Liver (tissue), 3 donors: ENCODE results near the gene LGR6.
"Not testable (repeated sequence)": the region's sequence is repeated elsewhere in the genome, so short reads cannot be mapped to it uniquely, and the experiment has no call there.

Experiments
- FOXA1 ChIP-seq: IDR thresholded peaks from 2 replicates; pipeline ENCODE4 v1.6.1; 2016; ENCODE audit warnings: antibody characterized with exemption
- RAD21 ChIP-seq, 2 donors: IDR thresholded peaks; 2 replicates each; pipeline ENCODE4 v1.6.1; 2016; ENCODE audit warnings: antibody characterized with exemption in 2 of 2, mild to moderate bottlenecking in 2 of 2
- REST ChIP-seq: IDR thresholded peaks from 2 replicates; pipeline ENCODE4 v1.6.1; 2016; ENCODE audit warnings: antibody characterized with exemption, mild to moderate bottlenecking
- SP1 ChIP-seq: IDR thresholded peaks from 2 replicates; pipeline ENCODE4 v1.6.1; 2018; ENCODE audit warnings: antibody characterized with exemption, mild to moderate bottlenecking
- TF ChIP-seq, protein P1 (sequence below): fragments of 150-350 bp; IDR thresholded peaks from 2 replicates; pipeline ENCODE4 v1.5.1; 2017; ENCODE audit warnings: improper control_type of control experiment, low read depth, low read length; ENCODE audit not compliant: missing input control
- donor health status: healthy.
- donor health status: healthy.

GRCh38 chr1:202167054-202167453 is 26.5 kb upstream of the LGR6 start:
- TF ChIP-seq REST; FOXA1; SP1; RAD21 (IDR thresholded peaks at IDR 0.05): not testable (repeated sequence)
- TF ChIP-seq, protein P1, sequence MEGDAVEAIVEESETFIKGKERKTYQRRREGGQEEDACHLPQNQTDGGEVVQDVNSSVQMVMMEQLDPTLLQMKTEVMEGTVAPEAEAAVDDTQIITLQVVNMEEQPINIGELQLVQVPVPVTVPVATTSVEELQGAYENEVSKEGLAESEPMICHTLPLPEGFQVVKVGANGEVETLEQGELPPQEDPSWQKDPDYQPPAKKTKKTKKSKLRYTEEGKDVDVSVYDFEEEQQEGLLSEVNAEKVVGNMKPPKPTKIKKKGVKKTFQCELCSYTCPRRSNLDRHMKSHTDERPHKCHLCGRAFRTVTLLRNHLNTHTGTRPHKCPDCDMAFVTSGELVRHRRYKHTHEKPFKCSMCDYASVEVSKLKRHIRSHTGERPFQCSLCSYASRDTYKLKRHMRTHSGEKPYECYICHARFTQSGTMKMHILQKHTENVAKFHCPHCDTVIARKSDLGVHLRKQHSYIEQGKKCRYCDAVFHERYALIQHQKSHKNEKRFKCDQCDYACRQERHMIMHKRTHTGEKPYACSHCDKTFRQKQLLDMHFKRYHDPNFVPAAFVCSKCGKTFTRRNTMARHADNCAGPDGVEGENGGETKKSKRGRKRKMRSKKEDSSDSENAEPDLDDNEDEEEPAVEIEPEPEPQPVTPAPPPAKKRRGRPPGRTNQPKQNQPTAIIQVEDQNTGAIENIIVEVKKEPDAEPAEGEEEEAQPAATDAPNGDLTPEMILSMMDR, result not testable (repeated sequence)
